ENCODE results near the gene LRP6.

- TF ChIP-seq POLR2A (IDR thresholded peaks at IDR 0.05) (no peak), CTCF (IDR thresholded peaks at IDR 0.05) (no peak)
These were observed 76.6 kb downstream of the LRP6 start for GRCh38 chr12:12190087-12190809.
